Stimulated activated CD8-positive, alpha-beta memory T cell treated with anti-CD3 and anti-CD28 coated beads, Interleukin-12 subunit alpha, Interleukin-12 subunit beta, amount 100 ng/mL, for 1 hour (primary cell): ENCODE data around the gene CLSTN1.
"Not testable (repeated sequence)": the region's sequence is repeated elsewhere in the genome, so short reads cannot be mapped to it uniquely, and the experiment has no call there.

ENCODE experiments used
- DNase-seq: peaks from one replicate; pipeline ENCODE4 v3.0.0-alpha.2; 2020; ENCODE audit warnings: low read depth

Gene CLSTN1

GRCh38 chr1:9825093-9826074 is 1.6 kb upstream of the CLSTN1 start:
- no peak for DNase-seq

DNA sequence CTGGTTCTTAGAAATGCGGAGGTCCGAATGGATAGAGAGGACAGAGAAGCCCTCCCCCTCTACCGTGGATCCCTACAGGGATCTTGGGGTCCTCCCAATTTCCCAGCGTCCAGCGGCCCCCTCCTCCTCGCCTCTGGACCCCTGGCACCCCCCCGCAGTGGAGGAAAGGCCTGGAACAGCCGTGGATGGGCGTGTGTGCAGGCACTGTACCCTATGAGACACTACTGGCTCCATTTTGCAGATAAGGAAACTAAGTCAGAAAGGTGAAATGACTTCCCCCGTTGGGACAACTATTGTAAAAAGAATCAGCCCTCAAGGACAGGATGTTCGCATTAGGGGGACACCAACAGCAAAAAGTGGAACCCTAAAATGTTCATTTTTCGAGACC is 931 bp upstream of the CLSTN1 start:
- no peak for DNase-seq

DNA sequence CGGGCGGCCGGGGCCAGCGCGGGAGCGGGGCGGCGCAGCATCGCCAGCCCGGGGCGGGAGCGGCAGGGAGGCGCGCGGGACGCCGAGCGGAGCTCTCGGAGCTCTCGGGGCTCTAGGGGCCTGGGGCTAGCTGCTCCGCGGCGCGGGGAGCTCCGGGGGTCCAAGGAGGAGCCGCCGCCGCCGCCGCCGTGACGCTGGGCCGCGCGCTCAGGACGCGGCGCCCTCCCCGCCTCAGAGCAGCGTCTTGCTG is 147 bp downstream of the CLSTN1 start:
- no peak for DNase-seq

DNA sequence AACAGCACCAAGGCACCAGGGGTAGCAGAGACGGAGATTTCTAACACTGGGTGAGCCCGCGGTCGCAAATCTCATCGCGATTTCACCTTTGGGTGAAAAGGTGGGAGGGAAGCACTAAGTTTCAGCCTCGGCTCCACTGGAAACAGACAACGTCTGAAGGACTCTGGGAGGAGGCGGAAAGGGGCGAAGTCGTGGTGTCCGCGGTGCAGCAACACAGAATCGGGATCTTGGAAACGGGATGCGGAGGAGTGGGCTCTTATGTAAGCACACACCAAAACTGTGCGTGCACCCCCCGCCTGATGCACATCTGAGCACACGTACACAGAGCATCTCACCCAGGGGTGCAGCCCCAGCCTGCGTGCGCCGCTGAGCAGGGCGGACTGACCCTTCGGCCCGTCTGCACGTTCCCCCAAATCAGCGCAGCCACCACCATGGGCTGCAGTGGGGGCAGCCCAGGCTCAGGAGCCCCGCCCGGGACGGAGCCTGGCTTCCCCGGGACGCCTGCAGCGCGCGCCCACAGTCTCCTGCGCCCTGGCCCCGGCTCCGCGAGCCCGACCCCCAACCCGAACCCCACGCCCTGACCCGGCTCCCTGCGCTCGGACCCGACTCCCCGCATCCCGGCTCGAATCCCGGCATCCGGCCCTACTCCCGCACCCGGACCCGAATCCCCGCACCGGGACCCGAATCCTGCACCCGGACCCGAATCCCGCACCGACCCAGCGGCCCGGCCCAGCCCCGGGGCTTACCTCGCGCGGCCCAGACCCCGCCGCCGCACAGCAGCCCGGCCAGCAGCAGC is 670 bp downstream of the CLSTN1 start:
- no peak for DNase-seq

DNA sequence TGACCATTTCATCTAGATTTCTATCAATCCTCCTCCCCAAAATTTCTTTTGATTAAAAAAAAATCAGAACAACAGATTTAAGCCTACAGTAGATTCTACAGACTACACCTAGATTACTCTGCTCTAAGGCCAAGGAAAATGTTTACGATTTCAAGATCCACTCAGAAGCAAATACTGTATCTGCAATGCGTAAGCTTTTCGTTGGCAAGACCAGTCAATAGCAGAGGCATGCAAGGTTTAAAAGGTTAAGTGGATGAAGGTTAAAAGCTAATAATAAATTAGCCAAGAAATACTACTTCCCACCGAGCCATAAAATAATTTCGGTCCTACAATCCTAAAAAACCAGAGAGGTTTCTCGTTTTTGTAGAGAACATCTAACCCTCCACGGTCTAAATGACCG is 1.3 kb downstream of the CLSTN1 start:
- DNase-seq = no peak

DNA sequence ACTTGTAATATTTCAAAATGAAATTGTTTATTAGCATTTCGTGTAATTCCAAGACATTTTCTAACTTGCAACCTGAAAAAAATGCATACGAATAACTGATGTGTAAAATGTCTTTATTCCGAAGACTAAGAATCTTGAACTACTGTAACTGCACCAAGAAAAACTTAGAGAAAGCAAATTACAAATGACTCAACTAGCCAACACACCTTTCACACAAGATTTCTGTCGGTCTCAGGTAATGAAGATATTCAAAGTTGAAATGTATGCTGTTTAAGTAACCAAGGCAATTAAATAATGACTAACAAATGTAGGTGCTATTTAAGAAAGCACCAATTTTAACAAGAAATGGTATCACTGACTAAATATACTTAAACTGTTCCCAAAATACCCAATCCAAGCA is 2.1 kb downstream of the CLSTN1 start:
- no peak for DNase-seq

- no peak for DNase-seq
Measured at GRCh38 chr1:9820521-9820920, 3.2 kb downstream of the CLSTN1 start.

DNA sequence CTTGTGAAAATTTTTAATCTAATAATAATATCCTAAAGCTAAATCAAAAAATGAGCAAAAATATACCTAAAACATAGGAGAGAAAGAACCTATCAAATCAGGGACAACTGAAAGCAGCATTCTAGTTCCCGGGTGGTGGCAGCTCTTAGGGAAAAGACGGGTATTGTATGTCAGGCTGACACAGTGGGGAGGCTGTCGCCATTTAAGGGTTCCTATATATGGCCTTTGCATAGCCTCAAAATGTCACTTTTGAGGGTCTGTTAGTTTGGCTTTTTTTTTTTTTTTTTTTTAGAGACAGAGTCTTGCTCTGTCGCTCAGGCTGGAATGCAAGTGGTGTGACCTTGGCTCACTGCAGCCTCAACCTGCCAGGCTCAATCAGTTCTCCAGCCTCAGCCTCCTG is 6.0 kb downstream of the CLSTN1 start:
- no peak for DNase-seq

- no peak for DNase-seq
Measured at GRCh38 chr1:9816199-9816598, 7.6 kb downstream of the CLSTN1 start.

GRCh38 chr1:9815150-9815549 is 8.6 kb downstream of the CLSTN1 start:
- DNase-seq = no peak

DNA sequence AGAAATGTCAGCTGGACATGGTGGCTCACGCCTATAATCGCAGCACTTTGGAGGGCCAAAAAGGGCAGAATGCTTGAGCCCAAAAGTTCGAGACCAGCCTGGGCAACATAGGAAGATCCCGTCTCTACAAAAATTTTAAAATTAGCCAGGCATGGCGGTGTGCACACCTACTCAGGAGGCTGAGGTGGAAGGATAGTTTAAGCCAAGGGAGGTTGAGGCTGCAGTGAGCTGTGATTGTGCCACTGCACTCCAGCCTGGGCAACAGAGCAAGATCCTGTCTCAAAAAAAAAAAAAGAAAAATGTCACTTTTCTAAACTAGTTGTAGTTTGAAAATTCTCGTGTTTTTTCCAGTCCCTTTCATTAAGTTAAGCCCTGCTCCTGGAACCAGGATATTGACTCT is 9.1 kb downstream of the CLSTN1 start:
- DNase-seq = no peak

DNA sequence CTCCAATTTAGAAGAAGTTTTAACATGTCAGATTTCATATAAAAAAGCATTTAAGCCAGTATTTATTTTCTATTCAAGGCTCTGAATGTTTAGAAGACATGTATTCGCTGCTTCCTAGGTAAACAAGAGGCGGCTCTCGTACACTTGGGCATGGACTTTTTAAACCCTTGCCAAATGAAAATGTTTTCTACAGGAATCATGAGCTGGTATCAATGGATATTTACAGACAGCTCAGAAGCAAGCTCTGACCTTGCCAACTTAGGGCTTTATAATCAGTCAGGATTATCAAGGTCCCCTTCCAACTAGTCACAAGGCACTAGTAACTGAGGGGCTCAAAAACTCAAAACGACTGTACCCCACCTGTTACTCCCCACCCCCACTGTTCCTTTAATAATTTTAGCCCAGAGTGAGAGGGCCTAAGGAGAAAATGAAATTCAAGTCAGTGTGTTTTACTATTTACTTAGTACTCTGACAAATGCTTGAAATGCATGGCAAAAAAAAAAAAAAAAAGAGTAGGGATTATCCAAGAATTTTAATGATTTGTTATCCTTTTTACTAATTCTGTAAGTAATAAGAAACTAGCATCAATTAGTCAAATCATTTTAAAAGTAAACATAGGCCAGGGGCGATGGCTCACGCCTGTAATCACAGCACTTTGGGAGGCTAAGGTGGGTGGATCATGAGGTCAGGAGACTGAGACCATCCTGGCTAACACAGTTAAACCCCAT is 12.4 kb downstream of the CLSTN1 start:
- no peak for DNase-seq

GRCh38 chr1:9809100-9809510 is 14.7 kb downstream of the CLSTN1 start:
- DNase-seq = no peak

- DNase-seq = no peak
Measured at GRCh38 chr1:9808459-9808858, 15.3 kb downstream of the CLSTN1 start.

DNA sequence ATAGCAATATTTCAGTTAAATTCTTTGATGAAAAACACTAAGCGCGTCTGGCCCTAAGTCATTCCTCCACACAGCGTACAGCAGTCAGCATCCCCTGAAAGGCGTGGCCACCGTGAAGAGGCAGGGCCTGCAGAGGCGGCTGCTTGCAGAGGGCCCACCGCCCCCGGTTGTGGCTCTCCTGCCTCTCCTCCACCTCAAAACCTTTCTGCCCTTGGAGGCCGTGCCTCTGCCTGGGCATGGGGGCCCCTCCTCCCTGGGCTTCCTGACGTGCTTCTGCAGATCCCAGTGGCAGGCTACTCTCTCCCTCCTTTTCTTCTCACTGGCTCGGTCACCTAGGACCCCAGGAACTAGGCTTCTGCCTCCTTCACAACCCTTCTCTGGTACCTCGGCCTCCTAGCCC is 16.2 kb downstream of the CLSTN1 start:
- no peak for DNase-seq

GRCh38 chr1:9805972-9806371 is 17.8 kb downstream of the CLSTN1 start:
- not testable (repeated sequence) for DNase-seq

GRCh38 chr1:9805006-9805508 is 18.7 kb downstream of the CLSTN1 start:
- DNase-seq = no peak

DNA sequence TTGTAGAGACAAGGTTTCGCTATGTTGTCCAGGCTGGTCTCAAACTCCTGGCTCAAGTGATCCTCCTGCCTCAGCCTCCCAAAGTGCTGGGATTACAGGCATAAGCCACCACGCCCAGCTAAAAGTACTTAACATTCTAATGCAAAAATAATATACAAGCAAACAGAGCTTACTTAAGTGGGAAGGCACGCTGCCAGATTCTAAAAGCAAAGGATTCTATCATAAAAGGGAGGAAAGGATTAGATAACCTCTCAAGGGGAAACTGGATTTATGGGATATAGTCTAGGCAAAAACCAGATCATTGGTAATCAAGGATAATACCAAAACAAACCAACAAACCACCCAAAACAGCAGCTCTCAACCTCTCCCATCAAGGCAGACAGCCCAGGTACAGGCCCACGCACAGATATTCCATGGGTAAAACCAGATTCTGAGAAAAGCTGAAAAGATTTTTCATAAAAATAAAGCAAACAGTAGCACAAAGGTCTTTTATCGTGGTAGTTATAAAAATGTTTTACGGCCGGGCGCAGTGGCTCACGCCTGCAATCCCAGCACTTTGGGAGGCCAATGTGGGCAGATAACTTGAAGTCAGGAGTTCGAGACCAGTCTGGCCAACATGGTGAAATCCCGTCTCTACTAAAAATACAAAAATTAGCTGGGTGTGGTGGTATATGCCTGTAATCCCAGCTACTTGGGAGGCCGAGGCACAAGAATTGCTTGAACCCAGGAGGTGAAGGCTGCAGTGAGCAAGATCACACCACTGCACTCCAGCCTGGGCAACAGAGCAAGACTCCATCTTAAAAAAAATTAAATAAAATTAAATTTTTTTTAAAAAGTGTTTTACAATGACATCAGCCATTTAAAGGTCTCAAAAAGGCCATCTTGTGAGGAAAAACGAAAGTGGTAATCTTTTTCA is 20.5 kb downstream of the CLSTN1 start:
- DNase-seq = not testable (repeated sequence)

DNA sequence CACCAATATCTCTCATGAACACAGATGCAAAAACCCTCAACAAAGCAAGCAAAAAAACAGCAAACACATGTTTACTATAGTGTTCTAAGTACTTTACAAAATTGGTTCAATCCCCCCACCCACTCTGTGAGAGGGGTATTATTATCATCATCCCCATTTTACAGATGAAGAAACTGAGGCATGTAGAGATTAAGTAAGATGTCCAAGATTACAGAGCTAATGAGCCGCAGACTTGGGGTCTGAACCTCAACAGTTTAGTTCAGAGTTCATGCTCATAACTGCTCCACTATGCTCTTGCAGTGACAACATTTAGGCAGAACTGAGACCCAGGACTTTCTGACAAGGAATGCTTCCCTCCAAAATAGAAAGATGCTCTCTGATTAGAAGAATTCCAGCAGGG is 21.9 kb downstream of the CLSTN1 start:
- DNase-seq = no peak

GRCh38 chr1:9798236-9799130 is 25.3 kb downstream of the CLSTN1 start:
- DNase-seq = no peak
